Choroid plexus epithelial cell (primary cell): ENCODE data around the gene RAPGEF5.

ENCODE experiments used
- DNase-seq: peaks from one replicate; pipeline ENCODE4 v3.0.0-alpha.2; 2010; ENCODE audit warnings: low read depth
- H3K4me3 ChIP-seq: 2 replicates; pipeline ENCODE4 v1.5.1; 2011; ENCODE audit warnings: low read depth, mild to moderate bottlenecking, control low read depth, low read length, moderate library complexity
- TF ChIP-seq, protein P1 (sequence below): conservative IDR thresholded peaks from 2 replicates; pipeline ENCODE4 v1.5.1; 2011; ENCODE audit warnings: low read depth, mild to moderate bottlenecking, control low read depth, inconsistent platforms, low read length, moderate library complexity

The RAPGEF5 gene

DNA sequence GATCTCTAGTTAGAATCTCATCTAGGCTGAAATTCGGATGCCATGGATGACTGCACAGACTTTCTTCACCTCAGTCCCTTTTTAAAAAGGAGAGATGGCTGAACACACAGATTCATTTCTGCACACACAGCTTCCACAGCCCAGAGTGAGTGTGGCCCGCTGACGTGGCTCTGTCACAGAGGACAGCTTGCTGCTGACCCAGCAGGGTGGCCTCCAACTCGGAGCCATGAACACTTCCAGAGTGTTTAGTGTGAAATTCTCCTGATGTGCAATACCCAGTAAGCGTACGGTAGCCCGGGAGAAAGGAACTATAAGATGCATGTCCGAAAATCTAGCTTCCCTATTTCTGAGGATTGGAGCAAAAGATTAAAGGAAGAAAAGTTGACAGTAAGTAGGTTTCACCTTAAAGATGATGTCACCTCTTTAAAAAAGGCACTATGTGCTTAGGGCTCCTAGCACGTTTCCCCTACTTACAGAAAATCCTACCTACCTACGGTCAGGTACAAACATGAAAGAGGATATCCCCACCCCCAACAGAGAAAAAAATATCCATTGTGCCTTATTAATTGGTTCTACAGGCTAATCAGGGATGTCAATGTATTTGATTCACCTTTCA, 162.2 kb downstream of the RAPGEF5 start:
- DNase-seq = no peak
- no peak overlapping the region for H3K4me3 ChIP-seq
- TF ChIP-seq, protein P1, sequence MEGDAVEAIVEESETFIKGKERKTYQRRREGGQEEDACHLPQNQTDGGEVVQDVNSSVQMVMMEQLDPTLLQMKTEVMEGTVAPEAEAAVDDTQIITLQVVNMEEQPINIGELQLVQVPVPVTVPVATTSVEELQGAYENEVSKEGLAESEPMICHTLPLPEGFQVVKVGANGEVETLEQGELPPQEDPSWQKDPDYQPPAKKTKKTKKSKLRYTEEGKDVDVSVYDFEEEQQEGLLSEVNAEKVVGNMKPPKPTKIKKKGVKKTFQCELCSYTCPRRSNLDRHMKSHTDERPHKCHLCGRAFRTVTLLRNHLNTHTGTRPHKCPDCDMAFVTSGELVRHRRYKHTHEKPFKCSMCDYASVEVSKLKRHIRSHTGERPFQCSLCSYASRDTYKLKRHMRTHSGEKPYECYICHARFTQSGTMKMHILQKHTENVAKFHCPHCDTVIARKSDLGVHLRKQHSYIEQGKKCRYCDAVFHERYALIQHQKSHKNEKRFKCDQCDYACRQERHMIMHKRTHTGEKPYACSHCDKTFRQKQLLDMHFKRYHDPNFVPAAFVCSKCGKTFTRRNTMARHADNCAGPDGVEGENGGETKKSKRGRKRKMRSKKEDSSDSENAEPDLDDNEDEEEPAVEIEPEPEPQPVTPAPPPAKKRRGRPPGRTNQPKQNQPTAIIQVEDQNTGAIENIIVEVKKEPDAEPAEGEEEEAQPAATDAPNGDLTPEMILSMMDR = no peak

DNA sequence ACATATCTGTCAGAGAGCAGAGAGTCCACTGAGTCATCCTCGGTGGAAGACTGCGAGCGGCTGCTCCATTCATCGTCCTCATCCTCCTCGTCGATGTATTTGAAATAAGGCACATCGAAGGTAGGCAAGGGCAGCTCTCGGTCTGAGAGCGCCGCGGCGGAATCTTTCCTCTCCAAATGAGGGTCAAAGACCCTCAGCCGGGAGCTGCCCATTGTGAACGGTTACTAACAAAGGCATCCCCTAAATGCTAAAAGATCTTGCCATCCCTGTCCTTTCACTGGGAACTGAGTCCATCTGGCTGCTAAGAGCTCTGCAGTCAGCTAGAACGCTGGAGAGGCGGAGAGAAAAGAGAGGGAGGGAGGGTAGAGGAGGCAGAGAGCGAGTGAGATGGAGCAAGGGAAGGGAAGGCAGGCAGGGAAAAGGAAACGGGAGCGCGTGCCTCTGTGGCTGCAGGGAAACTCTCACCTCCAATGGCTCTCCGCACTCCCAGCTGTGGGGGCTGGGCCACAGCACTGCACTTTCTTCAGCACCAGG, 163.4 kb downstream of the RAPGEF5 start:
- peak overlapping the region; percentile 24 for H3K4me3 ChIP-seq
- peak; percentile 50 for DNase-seq

DNA sequence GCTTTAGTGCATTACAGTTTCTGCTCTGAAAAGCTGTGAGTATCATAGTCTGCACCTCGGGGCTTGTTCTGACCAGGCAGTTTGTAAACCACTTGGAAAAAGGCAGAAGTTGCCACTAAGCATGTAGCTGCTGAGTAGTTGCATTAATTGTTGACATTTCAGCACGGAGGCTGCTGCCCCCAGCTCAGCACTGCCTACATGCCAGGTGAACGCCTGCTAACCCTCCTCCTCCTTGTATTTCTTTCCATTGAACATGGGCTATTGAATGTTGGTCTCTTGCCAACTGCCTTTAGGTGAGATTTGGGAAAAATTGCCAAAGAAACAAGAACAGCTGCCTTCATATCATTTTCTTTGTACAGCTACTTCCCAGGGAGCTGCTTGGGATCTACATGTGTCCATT, 164.2 kb downstream of the RAPGEF5 start:
- no peak overlapping the region for H3K4me3 ChIP-seq
- no peak for DNase-seq
- TF ChIP-seq, protein P1 = no peak

More for the DNA sequence above, 163.4 kb downstream of the RAPGEF5 start:
- TF ChIP-seq, protein P1 = no peak

DNA sequence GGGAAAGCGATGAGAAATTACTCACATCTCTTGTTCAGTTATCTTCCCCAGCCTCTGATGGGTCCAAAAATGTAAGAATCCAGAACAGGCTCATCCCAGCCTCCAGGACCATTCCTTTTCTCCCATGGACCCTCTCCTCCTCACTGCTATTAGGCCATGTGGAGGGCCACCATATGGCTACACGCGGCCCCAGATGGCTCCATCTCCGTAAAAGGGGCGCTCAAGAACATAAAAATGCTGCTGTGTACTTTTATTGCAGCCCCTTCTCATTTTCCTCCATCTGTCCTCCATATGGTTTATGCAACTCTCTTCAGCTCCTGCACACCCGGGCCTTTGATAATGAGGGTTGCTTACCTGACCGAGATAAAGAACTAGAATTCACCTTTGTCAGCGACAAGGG, 166.2 kb downstream of the RAPGEF5 start:
- H3K4me3 ChIP-seq = no peak overlapping the region
- no peak for DNase-seq
- TF ChIP-seq, protein P1 = no peak

DNA sequence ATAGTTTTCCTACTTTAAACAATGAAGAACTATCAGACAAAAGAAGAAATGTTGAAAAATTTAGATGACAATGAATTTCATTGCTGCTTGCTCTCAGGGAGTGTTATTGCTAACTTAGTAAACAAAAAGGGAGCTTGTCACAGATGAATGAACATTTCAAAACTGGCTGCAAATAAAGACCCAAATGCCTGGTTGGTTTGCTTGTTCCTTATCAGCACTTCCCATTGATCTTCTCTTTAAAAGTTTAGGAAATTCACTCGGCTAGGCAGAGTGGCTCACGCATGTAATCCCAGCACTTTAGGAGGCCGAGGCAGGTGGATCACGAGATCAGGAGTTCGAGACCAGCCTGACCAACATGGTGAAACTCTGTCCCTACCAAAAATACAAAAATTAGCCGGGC, 167.2 kb downstream of the RAPGEF5 start:
- TF ChIP-seq, protein P1 = no peak
- no peak for DNase-seq
- no peak overlapping the region for H3K4me3 ChIP-seq

DNA sequence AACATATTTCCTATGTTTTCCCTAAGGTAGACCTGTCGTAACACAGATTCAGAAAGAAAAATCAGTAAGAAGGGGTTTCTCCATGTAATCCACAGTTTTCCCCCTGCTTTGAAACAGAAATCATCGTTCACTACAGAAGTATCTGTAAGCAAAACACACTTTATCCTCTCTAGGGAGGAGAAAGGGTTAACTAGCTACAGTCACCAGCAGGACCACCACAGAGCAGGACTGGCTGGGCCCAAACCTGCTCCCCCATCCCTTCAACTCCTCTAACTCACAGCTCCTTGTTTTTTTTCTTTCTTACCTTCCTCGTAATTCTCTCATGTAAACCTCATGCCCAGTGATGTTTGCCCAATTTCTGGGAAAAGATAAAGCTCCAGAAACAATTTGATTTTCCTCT, 167.7 kb downstream of the RAPGEF5 start:
- no peak for DNase-seq
- TF ChIP-seq, protein P1 = no peak
- no peak overlapping the region for H3K4me3 ChIP-seq

DNA sequence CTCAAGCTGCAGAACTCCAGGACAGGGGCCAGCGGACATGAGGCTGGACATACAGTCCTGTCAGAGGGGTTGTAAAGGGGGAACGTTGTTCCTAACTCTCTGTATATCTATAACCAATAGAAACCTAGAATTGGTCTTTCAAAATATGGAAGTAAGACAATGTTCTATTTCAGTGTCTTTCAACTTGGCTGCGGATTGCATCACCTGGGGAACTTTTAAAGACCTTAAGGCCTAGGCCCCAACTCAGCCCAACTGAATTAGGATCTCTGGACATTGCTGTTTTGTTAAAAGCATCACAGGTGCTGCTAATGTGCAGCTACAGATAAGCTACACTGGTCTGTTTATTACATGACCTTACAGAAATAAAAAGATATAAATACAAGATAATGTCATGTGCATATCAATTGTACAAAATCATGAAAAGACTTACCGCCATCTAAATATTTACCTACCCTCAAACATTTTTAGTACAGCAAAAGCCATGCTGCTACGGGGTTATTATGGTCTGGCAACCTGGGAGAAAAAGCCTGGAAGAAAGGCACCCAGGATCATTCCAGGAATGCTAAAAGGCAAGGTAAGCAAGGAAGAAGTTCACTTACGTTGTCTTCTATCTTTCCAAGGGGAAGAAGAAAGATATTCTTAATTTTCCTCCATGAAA, 169.1 kb downstream of the RAPGEF5 start:
- DNase-seq = no peak
- no peak overlapping the region for H3K4me3 ChIP-seq
- TF ChIP-seq, protein P1 = no peak
